ENCODE data around the gene FAH. TPM values are rescaled to one million over a fixed set of nuclear protein-coding genes. Genes with fewer than 3 reads are reported as not detected.

FAH gene
- total and polyA plus RNA-seq, 2 donors (not counting 3 experiments of a cell fraction or from before 2014, with no cell fraction given) = 18.2 to 18.7 TPM

GRCh38 chr15:80171787-80172186 lies 19.0 kb downstream of the FAH start:
- Histone ChIP-seq H4K20me1 (replicated peaks; ENCODE audit: control insufficient read depth, extremely low read depth, insufficient read depth, low read length) (no peaks in the 10 kb centered on the region), H3K27me3 (ENCODE audit: control insufficient read depth in 2 of 2, insufficient read depth in 2 of 2, low read length in 2 of 2) (no peaks in the 10 kb centered on the region), H3K27ac (ENCODE audit: insufficient read depth, low read depth, low read length) (no peak overlapping the region), H3K9me3 (replicated peaks; ENCODE audit: control insufficient read depth, insufficient read depth, low read length) (no peaks in the 10 kb centered on the region), H3K9ac (replicated peaks; ENCODE audit: extremely low read depth, insufficient read depth, low read length) (no peak overlapping the region), H3K4me1 (ENCODE audit: control insufficient read depth, extremely low read depth, insufficient read depth, low read length) (peaks cover 3% of the 10 kb centered on the region), H3K79me2 (ENCODE audit: control insufficient read depth, insufficient read depth, low read length) (no peaks in the 10 kb centered on the region), H3K9me1 (replicated peaks; ENCODE audit: control insufficient read depth, extremely low read depth, insufficient read depth, low read length) (no peaks in the 10 kb centered on the region), H3K36me3 (ENCODE audit: control insufficient read depth in 2 of 2, extremely low read depth in 1 of 2, insufficient read depth in 2 of 2, low read length in 2 of 2) (no peaks in the 10 kb centered on the region), H3K4me2 (ENCODE audit: insufficient read depth, low read length) (no peak overlapping the region), H3K4me3 (replicated peaks in 1 of 3; ENCODE audit: insufficient read depth in 1 of 3, low read depth in 1 of 3, low read length in 3 of 3) (no peak overlapping the region), H2AFZ (ENCODE audit: low read depth, low read length) (no peak overlapping the region)
- no peak for TF ChIP-seq MYC (IDR thresholded peaks at IDR 0.05; ENCODE audit: low read depth, low read length)
- intact Hi-C loops (cut with micrococcal nuclease) (loop anchor here (2.0 to 10.0 kb wide), 6 partner anchors 79 to 787 kb away; partner anchors contain the start of gene MTHFS), dilution Hi-C loops (cut with MboI; ENCODE audit: extremely low pct_ligation_motif_present, low sequenced_read_pairs) (no loop called here)
- CTCF ChIA-PET = interaction anchor here (0.8 to 4.8 kb wide), 10 partner anchors 10 to 791 kb away, joined by 3 to 31 read pairs (median 9); partner anchors contain the start of gene FAH
- no peak for FAIRE-seq
- no peak for DNase-seq (ENCODE audit: low read depth, low spot score)
- BruUV-seq (replicated peaks) = no TSS peak
- POLR2A ChIA-PET = no interaction called here

GRCh38 chr15:80172401-80172800 lies 19.6 kb downstream of the FAH start:
- dilution Hi-C loops (cut with MboI; ENCODE audit: extremely low pct_ligation_motif_present, low sequenced_read_pairs) (no loop called here), intact Hi-C loops (cut with micrococcal nuclease) (loop anchor here (2.0 to 10.0 kb wide), 6 partner anchors 80 to 788 kb away; partner anchors contain the start of gene MTHFS)
- no peaks in the 10 kb centered on the region for H3K36me3 ChIP-seq (ENCODE audit: control insufficient read depth in 2 of 2, extremely low read depth in 1 of 2, insufficient read depth in 2 of 2, low read length in 2 of 2)
- ChIA-PET POLR2A (interaction anchor here (1.1 kb wide), 1 partner anchor 98 kb away, joined by 3 read pairs; no protein-coding TSS in a partner anchor), CTCF (interaction anchor here (0.8 to 4.8 kb wide), 18 partner anchors 9 to 839 kb away, joined by 3 to 31 read pairs (median 8); partner anchors contain the start of genes FAH and ZFAND6)
- no TSS peak for BruUV-seq (replicated peaks)
- DNase-seq (ENCODE audit: low read depth, low spot score) (no peak), FAIRE-seq (no peak)
- H3K9me3 ChIP-seq (replicated peaks; ENCODE audit: control insufficient read depth, insufficient read depth, low read length) = no peaks in the 10 kb centered on the region
- no peaks in the 10 kb centered on the region for H3K79me2 ChIP-seq (ENCODE audit: control insufficient read depth, insufficient read depth, low read length)
- no peaks in the 10 kb centered on the region for H4K20me1 ChIP-seq (replicated peaks; ENCODE audit: control insufficient read depth, extremely low read depth, insufficient read depth, low read length)
- H2AFZ ChIP-seq (ENCODE audit: low read depth, low read length) = no peak overlapping the region
- TF ChIP-seq POLR2AphosphoS5 (IDR thresholded peaks at IDR 0.05; ENCODE audit: insufficient read depth, low read depth, low read length) = no peak
- H3K27me3 ChIP-seq (ENCODE audit: control insufficient read depth in 2 of 2, insufficient read depth in 2 of 2, low read length in 2 of 2) = no peaks in the 10 kb centered on the region
- H3K9ac ChIP-seq (replicated peaks; ENCODE audit: extremely low read depth, insufficient read depth, low read length) = no peak overlapping the region
- peaks cover 3% of the 10 kb centered on the region for H3K4me1 ChIP-seq (ENCODE audit: control insufficient read depth, extremely low read depth, insufficient read depth, low read length)
- no peak overlapping the region for H3K27ac ChIP-seq (ENCODE audit: insufficient read depth, low read depth, low read length)
- no peak overlapping the region for H3K4me3 ChIP-seq (replicated peaks in 1 of 3; ENCODE audit: insufficient read depth in 1 of 3, low read depth in 1 of 3, low read length in 3 of 3)
- H3K4me2 ChIP-seq (ENCODE audit: insufficient read depth, low read length) = no peak overlapping the region
- H3K9me1 ChIP-seq (replicated peaks; ENCODE audit: control insufficient read depth, extremely low read depth, insufficient read depth, low read length) = no peaks in the 10 kb centered on the region

Data from endothelial cell of umbilical vein (primary cell).